Stimulated activated CD4-positive, alpha-beta T cell treated with anti-CD3 and anti-CD28 coated beads, Interleukin-1b, Interleukin-23, amount 100 ng/mL, for 1 hour (primary cell): ENCODE measurements around the gene ANGPT4.
"Not testable (repeated sequence)": the region's sequence is repeated elsewhere in the genome, so short reads cannot be mapped to it uniquely, and the experiment has no call there.

Experiments
- DNase-seq, 2 donors: peaks; one replicate each; pipeline ENCODE4 v3.0.0-alpha.2; 2020; ENCODE audit warnings: low read depth in 2 of 2

Gene ANGPT4

DNA sequence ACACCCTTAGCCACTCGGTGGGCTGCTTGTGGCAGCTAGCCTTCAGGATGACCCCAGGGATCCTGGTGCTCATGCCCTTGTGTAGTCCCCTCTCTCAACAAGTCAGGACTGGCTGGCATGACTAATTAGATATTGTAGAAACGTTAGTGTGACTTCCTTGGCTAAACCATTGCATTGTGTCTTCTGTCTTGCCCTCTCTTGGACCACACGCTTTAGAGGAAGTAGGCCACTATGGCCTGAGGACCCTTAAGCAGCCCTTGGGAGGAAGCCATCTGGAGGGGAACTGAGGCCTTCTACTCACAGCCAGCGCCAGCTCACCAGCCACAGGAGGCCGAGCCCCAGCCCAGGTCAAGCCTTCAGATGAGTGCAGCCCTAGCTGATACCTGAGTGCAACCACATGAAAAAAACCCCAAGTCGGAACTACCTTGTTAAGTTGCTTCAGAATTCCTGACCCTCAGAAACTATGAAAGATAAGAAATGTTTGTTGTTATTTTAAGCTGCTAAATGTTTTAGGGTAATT, 10.1 kb downstream of the ANGPT4 start:
- DNase-seq = no peak

DNA sequence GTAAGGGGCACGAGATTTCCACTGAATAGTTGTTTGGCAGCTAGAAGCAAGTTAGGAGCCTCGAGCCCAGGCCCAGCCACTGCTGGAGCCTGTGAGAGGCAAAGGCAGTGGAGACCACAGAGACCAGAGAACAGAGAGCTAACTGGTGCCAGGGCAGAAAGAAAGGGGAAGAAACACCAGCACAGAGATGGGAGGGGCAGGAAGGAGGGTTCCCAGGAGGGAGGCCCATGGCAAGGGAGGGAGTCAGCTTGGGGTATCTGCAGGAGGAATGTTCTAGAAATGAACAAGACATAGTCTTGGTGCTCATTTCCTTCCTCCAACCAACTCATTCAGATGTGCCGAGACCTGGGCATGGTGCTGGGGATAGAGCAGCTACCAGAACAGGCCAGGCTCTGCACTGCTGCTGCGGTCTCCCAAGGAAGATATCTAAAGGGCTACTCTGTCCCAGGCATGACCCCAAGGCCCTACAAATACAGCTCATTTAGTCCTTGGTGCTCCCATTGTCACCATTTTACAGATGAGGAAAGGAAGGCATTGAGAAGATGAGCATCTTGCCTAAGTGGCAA, 10.7 kb downstream of the ANGPT4 start:
- DNase-seq = no peak

DNA sequence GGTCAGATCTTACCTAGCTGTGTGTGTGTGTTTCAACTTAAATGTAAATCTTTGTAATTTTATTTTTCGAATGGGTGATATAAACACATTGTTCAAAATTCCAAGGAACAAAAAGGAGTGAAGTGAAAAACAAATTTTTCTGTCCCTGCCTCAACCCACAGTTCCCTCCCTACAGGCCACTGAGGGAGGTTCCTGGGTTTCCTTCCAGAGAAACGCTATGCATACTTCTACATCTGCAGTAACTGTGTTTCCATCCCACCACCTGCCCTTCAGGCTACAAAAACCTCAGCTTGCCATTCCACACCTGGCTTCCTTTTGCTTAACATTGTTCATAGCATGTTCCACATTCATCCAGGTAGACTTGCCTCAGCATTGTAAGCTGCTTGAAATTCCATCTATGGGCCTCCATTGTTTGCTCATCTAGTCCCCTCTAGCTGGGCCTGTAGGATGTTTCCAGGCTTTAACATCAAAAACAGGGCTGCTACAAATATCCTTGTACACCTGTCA, 12.0 kb downstream of the ANGPT4 start:
- DNase-seq = no peak

DNA sequence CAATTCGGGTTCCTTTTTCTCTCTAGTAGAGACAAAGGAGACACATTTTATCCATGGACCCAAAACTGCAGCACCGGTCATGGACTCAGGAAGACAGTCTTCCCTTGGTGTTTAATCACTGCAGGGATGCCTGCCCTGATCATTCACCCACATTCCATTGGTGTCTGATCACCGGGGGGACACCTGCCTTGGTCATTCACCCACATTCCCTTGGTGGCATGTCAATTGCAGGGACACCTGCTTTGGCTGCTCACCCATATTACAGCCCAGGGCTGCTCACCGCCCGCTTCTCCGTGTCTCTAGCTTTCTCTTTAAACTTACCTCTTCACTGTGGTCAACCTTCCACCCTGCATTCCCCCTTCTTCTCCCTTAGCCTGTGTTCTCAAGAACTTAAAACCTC, 18.7 kb downstream of the ANGPT4 start:
- not testable (repeated sequence) for DNase-seq

DNA sequence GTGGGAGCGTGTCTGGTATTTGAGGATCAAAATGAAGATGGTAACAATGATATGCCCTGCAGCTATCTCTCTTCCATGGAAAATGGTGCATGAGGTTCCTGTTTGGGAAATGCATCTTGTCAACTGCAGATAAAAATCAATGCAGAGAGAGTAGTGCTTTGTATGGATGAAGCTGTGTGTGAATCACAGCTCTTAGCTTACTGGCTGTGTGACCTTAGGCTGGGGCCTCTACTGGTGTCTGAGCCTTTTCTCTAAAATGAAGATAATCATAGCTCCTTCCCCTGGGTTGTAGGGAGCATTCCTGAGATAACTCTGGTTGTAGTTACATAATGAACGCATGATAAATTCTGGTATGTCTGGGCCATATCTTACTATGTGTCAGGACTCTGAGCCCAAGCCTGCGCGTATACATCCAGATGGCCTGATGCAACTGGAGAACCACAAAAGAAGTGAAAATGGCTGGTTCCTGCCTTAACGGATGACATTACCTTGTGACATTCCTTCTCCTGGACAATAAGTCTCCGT, 19.6 kb downstream of the ANGPT4 start:
- no peak for DNase-seq

DNA sequence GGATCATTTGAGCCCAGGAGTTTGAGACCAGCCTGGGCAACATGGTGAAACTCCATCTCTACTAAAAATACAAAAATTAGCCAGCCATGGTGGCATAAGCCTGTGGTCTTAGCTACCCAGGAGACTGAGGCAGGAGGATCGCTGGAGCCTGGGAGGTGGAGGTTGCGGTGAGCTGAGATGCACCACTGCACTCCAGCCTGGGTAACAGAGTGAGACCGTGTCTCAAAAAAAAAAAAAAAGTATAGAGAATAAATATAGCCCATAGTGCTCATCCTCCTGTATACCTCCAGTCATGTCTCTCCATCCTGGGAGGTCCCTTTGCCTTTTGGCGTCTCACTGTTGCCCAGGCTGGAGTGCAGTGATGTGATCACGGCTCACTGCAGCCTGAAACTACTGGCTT, 23.8 kb downstream of the ANGPT4 start:
- not testable (repeated sequence) for DNase-seq

DNA sequence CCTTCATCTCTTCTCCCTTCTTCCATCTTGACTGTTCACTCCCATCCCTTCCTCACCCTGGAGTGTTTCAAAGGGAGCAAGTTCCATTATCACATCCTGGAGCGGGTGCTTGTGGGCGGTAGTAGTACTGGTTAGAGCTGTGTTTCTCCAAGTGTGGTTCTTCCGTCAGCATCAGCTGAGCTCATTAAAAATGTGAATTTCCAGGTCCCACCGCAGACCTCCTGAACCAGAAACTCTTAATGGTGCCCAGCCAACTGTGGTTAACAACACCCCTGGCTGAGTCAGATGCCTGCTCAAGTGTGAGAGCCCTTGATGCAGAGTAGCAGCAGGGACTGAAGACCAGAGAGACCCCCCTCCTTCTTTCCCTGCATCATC, 24.4 kb downstream of the ANGPT4 start:
- no peak for DNase-seq

DNA sequence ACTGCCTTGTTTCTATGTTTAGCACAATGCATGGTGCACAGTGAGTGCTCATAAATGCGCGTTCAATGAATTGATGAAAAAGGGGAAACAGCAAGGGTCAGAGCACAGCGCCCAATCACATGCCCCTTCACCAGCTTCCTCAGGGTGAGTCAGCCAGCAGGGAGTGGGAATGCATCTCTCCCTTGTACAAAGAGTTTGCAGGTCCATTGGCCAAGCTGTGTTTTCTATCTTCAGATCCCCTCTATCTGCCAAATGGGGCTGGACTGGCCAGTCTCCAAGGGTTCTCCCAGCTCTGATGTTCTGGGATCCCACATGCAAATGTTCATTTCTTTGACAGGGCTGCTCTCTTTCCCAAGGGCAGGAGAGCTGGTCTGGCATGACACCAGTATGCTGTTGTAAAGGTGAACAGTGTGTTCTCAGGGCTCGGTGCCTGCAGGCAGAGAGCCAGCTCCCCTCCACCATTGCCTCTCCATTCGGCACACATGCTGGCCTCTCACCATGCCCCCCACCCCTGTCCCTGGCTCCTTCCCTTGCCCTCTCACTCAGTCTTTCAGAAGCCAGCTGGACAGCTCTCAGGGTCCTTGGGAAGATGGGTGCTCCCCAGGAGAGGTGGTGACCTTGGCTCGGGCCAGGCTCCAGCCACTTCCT, 25.0 kb downstream of the ANGPT4 start:
- no peak for DNase-seq

DNA sequence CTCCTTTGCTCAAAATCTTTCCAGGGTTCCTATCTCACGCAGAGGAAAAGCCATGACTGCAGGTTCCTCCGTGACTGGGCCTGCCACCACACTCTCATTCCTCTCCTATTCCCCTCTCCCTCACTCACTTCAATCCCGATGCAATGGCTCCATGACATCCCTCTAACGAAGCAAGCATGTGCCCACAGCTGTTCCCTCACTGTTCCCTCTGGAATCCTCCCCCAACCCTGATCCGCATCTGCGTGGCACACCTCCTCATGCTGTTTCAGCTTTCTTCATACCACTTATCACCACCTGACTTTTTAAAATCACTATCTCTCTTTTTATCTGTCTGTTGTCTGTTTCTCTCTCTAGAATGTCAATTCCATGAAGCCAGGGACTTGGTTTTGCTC, 25.5 kb downstream of the ANGPT4 start:
- no peak for DNase-seq

DNA sequence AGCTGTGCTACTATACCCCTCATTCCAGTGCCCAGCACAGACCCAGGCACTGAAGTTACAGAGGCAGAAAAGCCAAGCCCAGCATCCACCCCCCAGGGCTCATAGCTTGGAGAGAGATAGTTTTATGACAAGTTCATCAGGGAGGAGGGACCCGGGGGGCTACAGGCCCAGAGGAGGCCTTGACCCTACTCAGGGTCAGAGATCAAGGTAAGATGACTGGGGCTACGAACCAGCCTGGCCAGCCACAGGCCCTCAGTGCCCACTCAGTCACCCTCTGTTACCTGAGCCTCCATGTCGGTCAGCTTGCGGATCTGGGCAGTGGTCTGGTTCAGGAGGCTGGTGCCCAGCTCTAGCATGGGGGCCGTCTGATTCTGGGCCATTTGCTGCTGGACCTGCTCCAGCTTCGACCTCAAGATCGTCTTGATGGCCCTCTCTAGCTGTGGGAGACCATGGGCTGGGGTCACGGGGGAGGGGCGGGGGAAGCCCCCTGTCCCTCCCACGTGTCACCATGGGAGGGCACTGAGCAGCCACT, 26.1 kb downstream of the ANGPT4 start:
- no peak for DNase-seq

DNA sequence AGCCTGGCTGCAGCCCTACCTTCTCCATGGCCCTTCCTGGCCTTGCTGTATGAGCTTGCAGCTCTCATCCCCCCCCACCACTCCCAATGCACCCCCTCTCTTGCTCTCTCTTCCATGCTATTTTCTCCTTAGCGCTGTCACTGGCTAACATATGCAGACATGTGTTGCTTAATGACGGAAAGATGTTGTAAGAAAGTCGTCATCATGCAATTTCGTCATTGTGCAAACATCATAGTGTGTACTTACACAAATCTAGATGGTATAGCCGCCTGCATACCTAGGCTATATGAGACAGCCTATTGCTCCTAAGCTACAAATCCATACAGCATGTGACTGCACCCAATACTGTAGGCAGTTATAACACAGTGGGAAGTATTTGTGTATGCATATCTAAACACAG, 27.0 kb downstream of the ANGPT4 start:
- no peak for DNase-seq

DNA sequence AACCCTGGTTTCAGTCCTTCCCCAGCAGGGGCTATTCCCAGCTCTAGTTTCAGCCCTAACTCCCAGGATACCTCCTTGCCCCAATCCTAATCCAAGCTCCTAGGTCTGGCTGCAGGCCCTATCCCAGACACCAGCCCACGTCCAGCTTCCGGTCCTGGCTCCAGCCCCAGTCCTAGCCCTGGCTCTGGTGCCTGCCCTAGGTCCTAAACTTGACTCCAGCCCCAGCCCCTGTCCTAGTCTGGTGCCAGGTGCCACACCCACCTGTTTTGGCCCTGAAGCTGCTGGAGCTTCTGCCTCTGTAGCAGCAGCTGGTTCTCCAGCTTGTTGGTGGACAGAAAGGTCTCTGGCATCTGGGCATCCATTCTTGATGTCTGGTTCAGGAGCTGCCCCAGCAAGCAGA, 28.1 kb downstream of the ANGPT4 start:
- no peak for DNase-seq

DNA sequence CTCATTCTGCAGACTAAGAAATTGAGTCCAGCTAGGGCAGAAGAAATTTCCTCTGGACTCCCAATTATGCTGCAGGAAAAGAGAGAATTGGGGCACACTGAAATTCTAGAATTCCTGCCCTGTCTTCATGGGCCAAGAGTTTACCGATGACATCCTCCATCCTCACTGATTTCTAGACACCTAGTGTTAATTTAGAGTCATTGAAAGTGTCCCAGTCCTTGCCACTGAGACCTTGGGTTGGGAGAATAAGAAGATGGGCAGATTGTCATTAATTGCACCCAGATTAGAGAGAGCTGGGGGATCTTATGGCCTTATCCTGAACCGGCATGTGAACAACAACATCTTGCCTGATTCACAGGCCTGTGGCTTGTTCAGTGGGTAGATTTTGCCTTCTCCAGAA, 29.0 kb downstream of the ANGPT4 start:
- no peak for DNase-seq

DNA sequence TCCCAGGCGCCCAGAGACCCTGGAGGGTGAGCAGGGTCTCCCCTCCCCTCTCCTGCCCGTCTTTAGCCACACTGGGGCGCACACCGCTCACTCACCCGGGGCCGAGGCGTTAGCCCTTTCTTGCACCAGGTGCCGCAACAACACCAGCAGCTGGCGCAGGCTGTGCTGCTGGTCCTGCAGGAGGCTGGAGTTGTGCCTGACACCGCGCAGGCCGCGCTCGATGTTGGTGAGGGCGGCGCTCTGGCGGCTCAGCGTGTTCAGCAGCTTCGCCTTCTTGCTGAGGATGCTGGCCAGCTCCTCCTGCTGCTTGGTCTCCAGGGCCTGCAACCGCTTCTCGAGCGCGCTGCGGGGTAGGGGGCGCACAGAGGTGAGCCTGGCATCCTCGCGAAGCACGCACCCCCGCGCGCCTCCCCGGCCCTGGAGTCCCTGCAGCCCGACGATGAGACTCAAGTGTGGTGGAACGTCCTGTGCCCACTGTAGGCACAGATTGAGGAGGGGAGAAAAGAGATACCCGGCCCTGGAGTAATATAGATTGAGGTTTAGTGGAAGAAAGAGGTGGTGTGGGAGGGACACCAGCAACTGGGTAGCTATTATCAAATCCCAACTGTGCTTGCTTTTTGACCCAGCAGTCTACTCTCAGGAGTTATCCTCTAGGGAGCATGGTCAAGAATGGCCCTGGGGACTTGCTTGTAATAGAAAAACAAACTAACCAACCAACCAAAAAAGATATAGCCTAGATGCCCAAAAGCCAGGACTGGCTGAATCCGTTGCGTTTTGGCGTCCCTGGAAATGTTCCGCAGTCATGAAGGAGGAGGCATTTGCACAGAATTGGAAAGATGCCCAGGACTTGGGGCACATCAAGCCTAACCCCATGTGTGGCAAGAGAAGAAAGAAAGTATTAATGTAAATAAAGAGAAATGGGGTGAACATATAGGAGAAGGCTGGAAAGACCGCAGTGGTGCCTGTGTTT, 30.9 kb downstream of the ANGPT4 start:
- DNase-seq = no peak

DNA sequence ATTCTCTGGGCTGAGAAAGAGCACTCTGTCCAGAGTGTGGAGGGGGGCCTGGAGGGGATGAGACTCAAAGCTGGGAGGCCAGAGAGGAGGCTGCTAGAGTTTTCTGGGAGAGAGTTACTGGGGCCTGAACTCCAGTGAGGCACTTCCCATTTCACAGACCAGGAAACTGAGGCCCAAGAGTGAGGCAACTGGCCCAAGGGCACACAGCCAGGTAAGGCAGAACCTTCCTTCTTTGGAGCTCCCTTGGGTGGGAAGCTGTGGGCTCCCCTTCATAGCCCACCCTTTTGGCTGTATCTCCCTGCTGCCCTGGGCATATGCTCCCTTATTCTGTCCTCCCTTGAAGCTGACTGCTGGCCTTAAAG, 34.4 kb downstream of the ANGPT4 start:
- no peak for DNase-seq

DNA sequence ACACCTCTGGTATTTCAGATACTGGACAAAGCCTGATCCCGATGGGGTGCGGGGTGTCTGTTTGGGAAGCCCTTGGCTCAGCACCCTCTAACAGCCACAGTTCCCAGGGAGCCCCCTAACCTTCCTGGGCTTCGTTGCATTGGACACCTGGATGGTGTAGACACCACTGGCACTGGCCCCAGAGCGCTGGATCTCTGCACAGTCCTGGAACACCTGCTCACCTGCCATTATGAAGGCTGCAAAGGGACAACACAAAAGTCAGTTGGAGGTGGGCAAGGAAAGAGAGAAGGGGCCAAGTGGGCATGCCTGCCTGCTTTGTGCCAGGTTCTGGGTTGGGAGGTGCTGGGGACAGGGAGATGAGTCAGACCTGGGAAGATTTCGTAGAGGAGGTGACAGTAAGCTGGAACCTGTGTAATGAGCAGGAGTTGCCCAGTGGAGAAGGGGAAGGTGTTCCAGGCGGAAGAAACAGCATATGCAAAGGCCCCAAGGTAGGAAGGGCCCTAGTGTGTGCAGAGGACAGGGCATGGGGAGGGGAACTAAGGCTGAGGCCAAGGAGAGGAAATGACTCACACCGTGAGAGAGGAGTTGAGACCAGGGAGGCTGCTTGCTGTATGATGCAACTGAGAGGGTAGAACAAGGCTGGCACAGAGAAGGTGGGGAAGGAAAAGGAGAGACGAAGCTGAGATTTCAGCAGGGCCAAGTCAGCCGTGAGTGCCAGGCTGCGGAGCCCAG, 34.9 kb downstream of the ANGPT4 start:
- DNase-seq = no peak

DNA sequence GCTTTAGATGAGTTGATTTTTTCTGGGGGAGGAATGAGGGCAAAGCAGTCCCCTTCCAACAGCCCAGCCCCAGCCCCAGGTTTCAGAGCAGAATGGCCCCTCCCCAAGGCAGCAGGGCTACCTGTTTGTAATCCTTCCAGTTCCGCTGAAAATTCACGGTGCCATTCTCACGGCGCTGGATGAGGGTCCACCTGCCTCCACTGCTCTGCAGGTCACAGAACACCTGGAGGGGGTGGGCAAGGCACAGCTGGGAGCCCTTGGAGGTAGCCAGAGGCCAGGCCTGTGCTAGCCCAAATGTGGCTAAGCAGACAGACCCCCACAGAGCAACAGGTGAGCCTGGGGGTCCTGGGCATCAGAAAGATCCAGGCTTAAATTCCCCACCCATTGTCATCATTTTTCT, 36.5 kb downstream of the ANGPT4 start:
- DNase-seq = no peak

DNA sequence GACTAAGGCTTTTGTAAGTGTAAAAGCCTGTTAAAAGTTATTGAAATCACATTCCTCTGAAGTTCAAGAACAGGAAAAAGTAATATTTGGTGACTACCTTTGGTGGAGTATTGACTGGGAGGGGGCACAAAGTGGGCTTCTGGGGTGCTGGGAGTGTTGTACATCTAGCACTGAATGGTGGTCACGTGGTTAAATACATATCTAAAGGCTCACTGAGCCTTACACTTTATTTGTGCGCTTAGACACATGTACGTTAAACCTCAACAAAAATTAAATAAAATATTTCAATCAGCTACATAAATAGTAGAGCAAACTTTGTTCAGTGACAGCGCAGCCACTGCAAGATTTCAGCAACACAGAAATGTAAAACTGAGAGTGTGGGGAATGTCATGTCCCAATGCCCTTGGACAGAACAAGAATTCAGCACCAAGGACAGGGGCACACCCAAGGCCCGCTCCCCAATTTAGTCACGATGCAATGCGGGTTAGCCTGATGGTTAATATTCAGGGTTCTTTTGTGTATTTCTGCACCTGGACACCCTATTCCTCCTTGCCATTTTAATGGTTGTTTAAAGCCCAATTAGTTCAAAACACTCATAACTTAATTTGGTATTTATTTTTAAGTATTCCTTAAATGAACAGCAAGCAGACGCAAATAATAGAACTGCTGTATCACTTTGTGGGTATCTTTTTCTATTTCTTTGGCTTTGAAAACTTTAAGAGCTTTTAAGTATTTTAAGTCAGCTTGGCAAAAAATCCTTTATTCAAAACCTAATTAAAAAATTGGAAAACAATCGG, 37.4 kb downstream of the ANGPT4 start:
- no peak for DNase-seq

DNA sequence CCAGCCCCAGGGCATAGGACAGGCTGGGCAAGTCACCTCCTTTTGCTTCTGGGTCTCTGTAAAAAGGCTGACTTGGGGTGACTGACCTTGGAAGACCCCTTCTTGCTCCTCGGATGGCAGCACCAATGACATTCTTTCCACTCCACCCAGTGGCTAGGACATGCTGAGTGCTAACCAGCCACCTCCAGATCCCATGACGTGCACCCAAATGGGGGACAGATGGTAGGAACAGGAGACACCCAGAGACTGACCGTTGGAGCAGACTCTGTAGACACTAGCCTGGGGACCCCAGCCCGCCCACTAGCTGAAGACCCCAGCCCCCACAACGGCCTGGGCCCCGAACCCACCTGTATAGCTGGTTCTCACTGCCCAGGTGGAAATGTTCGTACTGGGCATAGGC, 38.3 kb downstream of the ANGPT4 start:
- no peak for DNase-seq

DNA sequence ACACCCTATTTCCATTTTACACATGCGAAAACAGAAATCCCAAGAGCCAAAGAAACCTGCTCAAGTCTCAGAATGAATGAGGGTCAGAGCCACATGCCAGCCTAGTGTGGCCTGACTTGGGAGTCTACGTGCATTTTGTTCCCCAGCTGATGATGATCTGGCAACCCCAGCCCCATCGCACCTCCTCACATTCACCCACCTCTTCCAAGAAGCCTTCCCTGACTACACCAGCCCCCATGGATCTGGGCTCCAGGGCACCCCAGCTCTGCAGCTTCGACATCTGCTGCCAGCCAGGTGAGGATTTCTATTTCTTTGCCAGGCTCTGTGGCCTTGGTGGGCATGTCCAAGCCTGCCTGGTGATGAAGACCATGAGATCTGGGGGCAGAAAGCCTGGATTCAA, 41.0 kb downstream of the ANGPT4 start:
- no peak for DNase-seq
